Measurements from ENCODE around the gene ADCY3.

DNA sequence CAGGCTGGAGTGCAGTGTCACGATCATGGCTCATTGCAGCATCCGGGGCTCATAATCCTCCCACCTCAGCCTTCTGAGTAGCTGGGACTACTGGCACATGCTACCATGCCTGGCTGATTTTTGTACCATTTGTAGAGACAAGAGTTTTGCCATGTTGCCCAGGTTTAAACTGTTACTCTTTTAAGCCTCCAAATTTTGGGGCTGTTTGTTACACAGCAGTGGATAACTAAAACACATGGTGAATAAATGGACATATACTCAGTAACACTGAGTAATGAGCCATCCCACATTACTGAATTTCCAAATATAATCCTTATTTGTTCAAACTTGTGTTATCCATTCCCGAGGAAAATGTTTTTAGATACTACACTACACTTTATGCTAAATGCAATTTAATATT lies 9.8 kb downstream of the ADCY3 start:
- TF ChIP-seq, protein P1, sequence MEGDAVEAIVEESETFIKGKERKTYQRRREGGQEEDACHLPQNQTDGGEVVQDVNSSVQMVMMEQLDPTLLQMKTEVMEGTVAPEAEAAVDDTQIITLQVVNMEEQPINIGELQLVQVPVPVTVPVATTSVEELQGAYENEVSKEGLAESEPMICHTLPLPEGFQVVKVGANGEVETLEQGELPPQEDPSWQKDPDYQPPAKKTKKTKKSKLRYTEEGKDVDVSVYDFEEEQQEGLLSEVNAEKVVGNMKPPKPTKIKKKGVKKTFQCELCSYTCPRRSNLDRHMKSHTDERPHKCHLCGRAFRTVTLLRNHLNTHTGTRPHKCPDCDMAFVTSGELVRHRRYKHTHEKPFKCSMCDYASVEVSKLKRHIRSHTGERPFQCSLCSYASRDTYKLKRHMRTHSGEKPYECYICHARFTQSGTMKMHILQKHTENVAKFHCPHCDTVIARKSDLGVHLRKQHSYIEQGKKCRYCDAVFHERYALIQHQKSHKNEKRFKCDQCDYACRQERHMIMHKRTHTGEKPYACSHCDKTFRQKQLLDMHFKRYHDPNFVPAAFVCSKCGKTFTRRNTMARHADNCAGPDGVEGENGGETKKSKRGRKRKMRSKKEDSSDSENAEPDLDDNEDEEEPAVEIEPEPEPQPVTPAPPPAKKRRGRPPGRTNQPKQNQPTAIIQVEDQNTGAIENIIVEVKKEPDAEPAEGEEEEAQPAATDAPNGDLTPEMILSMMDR (conservative IDR thresholded peaks at IDR 0.05; ENCODE audit: low read length) = no peak
- TF ChIP-seq EZH2phosphoT487 (IDR thresholded peaks at IDR 0.05; ENCODE audit: borderline replicate concordance) = no peak

All from Loucy (cell line).